GM12872 (cell line): ENCODE measurements around the gene SORCS2.

Experiments
- CTCF ChIP-seq: IDR thresholded peaks from 3 replicates; pipeline ENCODE4 v1.5.1; 2011; ENCODE audit warnings: low read depth, mild to moderate bottlenecking, low read length, moderate library complexity; ENCODE audit not compliant: insufficient read depth

The SORCS2 gene

GRCh38 chr4:7491915-7492314, 299.6 kb downstream of the SORCS2 start:
- no peak for TF ChIP-seq CTCF

GRCh38 chr4:7498446-7499200, 306.3 kb downstream of the SORCS2 start:
- no peak for TF ChIP-seq CTCF

GRCh38 chr4:7499661-7500060, 307.3 kb downstream of the SORCS2 start:
- no peak for TF ChIP-seq CTCF

- TF ChIP-seq CTCF = no peak
These were observed 308.1 kb downstream of the SORCS2 start for GRCh38 chr4:7500404-7500803.

- TF ChIP-seq CTCF = no peak
These were observed 309.0 kb downstream of the SORCS2 start for GRCh38 chr4:7501314-7501713.

- TF ChIP-seq CTCF = no peak
These were observed 309.5 kb downstream of the SORCS2 start for GRCh38 chr4:7501873-7502272.

GRCh38 chr4:7503559-7504249, 311.4 kb downstream of the SORCS2 start:
- no peak for TF ChIP-seq CTCF
